Duodenal mucosa (tissue), 2 donors: ENCODE results near the gene SACS.

ENCODE experiments used
- H3K27ac ChIP-seq: one replicate; pipeline ENCODE4 v1.7.0; 2013; ENCODE audit warnings: low read depth, low read length
- H3K27me3 ChIP-seq, 2 donors: one replicate each; pipeline ENCODE4 v1.7.0; 2013; ENCODE audit warnings: low read length in 2 of 2, control low read depth in 1 of 2; ENCODE audit not compliant: insufficient read depth in 2 of 2, control insufficient read depth in 1 of 2
- H3K36me3 ChIP-seq, 2 donors: one replicate each; pipeline ENCODE4 v1.7.0; 2013; ENCODE audit warnings: low read length in 2 of 2, control low read depth in 1 of 2; ENCODE audit not compliant: insufficient read depth in 2 of 2, control insufficient read depth in 1 of 2
- H3K4me1 ChIP-seq, 2 donors: one replicate each; pipeline ENCODE4 v1.7.0; 2013; ENCODE audit warnings: low read length in 2 of 2, control low read depth in 1 of 2; ENCODE audit not compliant: insufficient read depth in 2 of 2, control insufficient read depth in 1 of 2
- H3K4me3 ChIP-seq, 2 donors: one replicate each; pipeline ENCODE4 v1.7.0; 2013; ENCODE audit warnings: low read length in 2 of 2, low read depth in 1 of 2
- H3K9ac ChIP-seq, 2 donors: one replicate each; pipeline ENCODE4 v1.7.0; 2013; ENCODE audit warnings: low read length in 2 of 2, low read depth in 1 of 2
- H3K9me3 ChIP-seq, 2 donors: one replicate each; pipeline ENCODE4 v1.7.0; 2013; ENCODE audit warnings: low read length in 2 of 2, control low read depth in 1 of 2; ENCODE audit not compliant: control insufficient read depth in 1 of 2

SACS gene

DNA sequence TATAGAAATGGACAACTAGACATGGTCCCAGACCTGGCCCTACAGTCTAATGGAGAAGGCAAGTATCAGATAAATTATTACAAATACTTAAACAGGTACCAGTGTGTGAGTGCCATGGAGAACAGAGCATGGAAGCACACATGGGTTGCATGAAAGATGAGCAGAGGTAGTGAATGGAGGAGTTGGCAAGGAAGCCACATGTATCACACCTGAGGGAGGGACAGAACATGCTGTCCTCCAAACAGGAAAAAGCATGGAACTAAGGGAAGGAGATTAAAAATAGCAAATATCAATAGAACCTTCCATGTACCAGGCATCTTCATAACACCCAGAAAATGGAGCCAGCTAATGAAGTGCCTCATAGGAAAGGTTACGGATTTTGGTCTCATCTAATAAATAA is 85.9 kb downstream of the SACS start:
- Histone ChIP-seq H3K36me3 (peaks cover 0 to 6% of the 10 kb centered on the region in 2 donors), H3K9me3 (no peaks in the 10 kb centered on the region), H3K4me3 (no peak overlapping the region), H3K27me3 (no peaks in the 10 kb centered on the region), H3K27ac (no peak overlapping the region), H3K4me1 (no peaks in the 10 kb centered on the region), H3K9ac (no peak overlapping the region)

DNA sequence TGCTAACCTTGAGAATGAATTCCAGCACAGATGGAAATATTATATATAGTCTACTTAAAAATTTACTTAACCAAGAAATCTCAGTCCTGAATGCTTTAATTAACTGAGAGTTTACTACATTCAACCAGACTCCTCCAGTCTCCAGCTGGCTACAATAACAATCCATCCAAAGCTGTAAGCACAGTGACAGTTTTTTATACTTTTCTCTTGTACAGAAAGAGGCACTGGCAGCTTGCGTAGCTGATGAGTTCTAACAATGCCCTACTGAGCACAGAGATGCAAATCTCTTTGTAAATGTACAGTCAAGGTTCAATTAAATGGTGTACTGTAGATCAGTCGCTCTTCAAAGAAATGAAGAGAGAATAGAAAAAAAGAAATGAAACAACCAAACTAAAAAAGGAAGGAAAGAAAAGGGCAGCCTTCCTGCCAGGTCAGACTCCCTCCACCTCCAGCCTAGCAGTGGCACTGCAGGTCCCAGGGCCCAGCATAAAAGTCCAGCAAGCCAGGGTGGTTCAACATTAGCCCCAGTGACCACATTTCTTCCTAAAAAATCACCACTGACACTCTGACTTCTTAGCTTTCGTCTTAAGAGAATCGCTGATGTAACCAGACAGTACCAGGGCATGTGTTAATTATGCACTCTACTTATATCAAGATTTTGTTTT is 88.4 kb downstream of the SACS start:
- no peak overlapping the region for H3K27ac ChIP-seq
- no peak overlapping the region for H3K9ac ChIP-seq
- H3K36me3 ChIP-seq = peaks cover 6% of the 10 kb centered on the region in 2 donors

DNA sequence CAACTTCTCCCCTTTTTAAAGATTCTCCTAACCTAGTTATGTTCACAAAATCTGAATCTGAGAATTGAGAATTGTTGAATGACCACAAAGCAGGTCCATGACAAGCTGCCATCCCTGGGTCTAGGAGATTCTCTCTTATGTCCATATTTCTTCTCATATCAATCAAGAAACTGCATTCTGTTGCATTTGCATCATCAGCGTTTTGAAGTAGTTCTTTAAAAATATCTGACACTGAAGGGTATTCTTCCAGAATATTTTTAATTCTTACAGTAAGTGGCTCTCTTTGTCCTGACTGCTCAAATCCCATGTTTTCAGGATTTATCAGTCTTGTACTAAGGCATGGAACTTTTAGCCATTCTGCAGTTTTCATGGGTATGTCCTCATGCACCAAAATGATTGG is 94.3 kb downstream of the SACS start:
- Histone ChIP-seq H3K27ac (no peak overlapping the region), H3K4me3 (no peak overlapping the region), H3K9ac (no peak overlapping the region), H3K4me1 (no peaks in the 10 kb centered on the region), H3K36me3 (peaks cover 0 to 6% of the 10 kb centered on the region in 2 donors), H3K27me3 (no peaks in the 10 kb centered on the region), H3K9me3 (peaks cover 3 to 19% of the 10 kb centered on the region in 2 donors)

More for the DNA sequence above, 88.4 kb downstream of the SACS start:
- Histone ChIP-seq H3K4me1 (no peaks in the 10 kb centered on the region), H3K4me3 (no peak overlapping the region), H3K9me3 (no peaks in the 10 kb centered on the region), H3K27me3 (no peaks in the 10 kb centered on the region)

DNA sequence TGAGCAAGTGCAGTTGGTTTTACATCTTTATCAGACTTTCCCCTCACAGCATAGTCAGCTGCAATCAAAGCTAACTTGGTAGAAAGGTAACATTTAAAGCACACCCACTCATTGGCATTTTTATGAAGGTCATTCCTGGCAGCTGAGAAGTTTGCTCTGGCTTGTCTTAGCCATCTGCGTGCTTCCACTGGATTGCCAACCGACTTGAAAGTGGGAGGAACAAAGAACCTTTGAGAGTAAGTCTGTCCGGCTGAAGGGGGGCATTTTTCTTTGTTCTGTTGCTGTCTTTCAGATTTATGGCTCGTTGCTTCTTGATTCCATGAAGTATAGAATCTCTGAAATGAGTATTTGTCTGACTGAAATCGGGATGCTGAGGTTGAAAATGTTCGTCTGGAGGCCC is 103.1 kb downstream of the SACS start:
- Histone ChIP-seq H3K27me3 (no peaks in the 10 kb centered on the region), H3K4me1 (no peaks in the 10 kb centered on the region), H3K9me3 (peaks cover 9 to 20% of the 10 kb centered on the region in 2 donors), H3K27ac (no peak overlapping the region), H3K4me3 (no peak overlapping the region), H3K9ac (no peak overlapping the region), H3K36me3 (no peaks in the 10 kb centered on the region)

DNA sequence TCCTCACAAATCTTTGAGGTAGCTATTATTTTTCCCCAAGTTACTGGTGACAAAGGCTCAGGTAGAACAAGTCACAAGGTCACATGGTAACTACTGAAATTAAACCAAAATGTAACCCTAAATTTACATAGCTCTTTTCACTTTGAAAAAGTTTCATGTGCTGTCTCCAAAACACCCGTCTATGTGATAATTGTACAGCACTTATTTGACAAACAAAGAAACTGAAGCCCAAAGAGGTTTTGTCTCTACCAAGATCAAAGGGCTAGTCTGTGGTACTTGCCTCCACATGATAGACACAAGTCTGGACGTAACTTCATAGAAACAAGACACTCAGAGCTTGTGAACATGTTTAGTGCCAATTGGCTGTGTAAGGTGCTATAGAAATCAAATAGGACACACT is 108.3 kb downstream of the SACS start:
- no peaks in the 10 kb centered on the region for H3K36me3 ChIP-seq
- H3K4me3 ChIP-seq = no peak overlapping the region
- H3K9ac ChIP-seq = no peak overlapping the region
- H3K27ac ChIP-seq = no peak overlapping the region
- no peaks in the 10 kb centered on the region for H3K27me3 ChIP-seq
- H3K4me1 ChIP-seq = peaks cover 0 to 4% of the 10 kb centered on the region in 2 donors
- H3K9me3 ChIP-seq = no peaks in the 10 kb centered on the region

DNA sequence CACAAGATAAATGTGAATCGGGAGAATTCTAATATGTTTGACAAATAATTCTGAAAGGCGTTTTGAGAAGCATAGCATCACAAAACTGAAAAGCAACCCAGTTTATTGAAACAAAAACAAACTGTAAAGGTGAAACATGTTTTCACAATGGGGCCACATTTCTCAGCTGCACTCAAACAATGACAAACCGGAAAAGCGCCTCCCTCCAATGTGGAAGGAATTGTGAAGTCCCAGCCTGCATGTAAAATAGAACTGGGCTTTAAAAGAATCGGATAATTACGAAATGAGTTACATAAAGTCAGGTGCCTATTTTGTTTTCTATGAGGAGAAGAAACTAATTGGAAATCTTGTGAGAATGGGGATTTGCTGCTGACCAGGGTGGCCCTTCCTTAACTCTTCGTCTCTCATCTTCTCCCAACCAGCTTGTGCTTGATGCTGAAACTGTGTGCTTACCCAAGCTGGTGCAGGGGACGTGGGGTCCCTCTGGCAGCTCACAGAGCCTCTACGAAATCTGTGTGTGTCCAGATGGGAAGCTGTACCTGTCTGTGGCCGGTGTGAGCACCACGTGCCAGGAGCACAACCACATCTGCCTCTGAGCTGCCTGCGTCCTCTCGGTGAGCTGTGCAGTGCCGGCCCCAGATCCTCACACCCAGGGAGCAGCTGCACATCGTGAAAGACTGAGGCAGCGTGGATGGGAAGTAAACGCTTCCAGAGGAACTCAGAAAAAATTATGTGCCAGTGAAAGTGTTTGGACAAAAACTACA is 109.4 kb downstream of the SACS start:
- Histone ChIP-seq H3K4me3 (no peak overlapping the region), H3K9ac (no peak overlapping the region), H3K4me1 (peaks cover 0 to 4% of the 10 kb centered on the region in 2 donors), H3K27ac (no peak overlapping the region), H3K27me3 (no peaks in the 10 kb centered on the region), H3K36me3 (no peaks in the 10 kb centered on the region), H3K9me3 (no peaks in the 10 kb centered on the region)

DNA sequence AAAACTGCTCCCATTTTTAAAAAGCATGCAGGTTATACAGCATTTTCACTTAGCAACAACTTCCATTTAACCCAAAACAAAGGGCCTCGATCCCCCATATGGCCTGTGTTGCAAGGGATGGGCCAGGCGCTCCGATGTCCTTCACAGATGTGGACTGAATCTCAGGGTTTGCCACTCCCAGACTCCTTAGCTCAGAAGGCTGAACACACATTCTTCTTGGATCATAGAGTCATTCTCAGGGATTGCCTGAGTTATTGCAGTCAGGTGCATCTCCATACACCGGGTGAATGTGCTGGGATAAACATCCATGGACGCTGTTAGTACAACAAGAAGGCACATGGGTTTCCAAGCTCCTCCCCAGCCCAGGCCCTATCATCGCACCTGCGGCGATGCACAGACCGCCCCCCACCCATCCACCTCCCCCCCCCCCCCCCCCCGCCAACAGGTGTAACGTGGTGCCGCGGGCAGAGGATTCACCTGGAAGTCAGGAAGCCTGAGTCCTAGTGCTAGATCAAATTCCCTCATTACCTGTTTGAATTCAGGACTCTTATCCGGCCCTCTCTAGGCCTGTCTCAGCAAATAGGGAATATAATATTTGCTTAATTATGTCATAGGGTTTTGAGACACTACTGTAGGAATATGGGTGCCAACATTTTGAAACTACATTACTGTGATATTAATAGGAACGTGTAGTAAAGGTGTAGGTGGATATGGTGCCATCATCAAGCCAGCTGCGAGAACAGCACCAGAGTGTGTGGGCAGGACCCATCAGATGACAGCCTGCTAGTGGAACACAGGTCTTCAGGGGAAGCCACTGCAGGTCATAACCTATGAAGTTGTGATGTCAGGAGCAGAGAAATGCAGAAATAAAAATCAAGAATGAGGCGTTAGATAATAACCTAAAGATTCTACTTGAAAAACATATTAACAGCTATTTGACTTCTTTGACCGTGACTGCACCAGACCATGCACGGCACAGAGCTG is 110.9 kb downstream of the SACS start:
- H3K27me3 ChIP-seq = no peaks in the 10 kb centered on the region
- no peak overlapping the region for H3K4me3 ChIP-seq
- H3K4me1 ChIP-seq = peaks cover 0 to 4% of the 10 kb centered on the region in 2 donors
- H3K9ac ChIP-seq = no peak overlapping the region
- no peaks in the 10 kb centered on the region for H3K9me3 ChIP-seq
- H3K27ac ChIP-seq = no peak overlapping the region
- H3K36me3 ChIP-seq = no peaks in the 10 kb centered on the region

DNA sequence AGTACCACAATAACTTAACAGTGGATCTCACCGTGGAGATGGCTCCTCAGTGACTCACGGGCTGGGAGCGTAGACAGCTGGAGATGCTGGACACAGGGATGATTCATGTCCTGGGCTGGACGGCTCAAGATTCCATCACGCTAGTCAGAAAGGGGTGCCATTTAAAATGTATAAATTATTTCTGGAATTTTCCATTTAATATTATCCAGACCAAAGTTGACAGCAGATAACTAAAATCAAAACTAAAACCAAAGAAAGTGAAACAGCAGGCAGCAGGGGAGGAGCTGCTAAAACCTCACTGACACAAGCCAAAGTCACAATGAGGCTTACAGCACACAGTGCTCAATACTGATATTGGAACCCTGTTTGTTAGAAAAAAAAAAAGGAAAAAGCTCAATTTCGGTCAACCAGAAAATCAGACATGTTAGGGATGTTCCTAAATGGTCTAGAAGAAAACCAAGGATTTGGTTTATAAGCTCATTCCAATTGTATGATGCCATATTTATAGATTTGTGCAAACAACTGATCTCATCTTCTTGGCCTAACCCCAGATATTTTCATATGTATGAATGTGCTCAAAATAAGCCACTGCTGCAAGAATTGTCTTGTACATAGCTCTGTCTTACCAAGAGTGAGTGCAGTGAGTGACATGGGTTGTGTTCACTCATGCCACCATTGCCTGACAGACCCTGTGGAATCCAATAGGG is 111.8 kb downstream of the SACS start:
- no peaks in the 10 kb centered on the region for H3K36me3 ChIP-seq
- no peak overlapping the region for H3K9ac ChIP-seq
- peak overlapping the region; percentile 44 to 46 for H3K4me3 ChIP-seq

DNA sequence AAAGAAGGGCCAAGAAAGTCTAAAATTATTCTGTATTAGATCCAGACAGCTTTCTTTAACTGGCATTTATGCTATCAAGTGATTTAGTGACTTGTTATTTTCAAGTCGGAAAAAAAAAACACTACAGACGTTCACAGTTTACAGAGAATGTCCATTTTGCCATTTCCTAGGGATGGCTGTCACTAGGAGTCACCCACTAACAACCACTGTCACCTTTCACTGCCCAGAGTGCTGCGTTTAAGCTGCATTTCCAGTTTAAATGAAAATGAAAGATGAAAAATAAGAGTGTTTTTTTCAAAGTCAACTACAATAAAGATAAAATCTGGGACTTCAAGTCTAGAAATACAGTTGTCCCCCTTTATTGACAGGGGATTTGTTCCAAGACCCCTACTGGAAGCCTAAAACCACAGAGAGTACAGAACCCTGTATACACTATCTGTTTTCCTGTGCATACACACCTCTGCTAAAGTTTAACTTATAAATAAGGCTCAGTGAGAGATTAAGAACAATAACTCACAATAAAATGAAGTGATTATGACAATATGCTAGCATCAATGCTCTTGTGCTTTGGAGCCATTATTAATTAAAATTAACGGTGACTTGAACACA is 112.5 kb downstream of the SACS start:
- H3K36me3 ChIP-seq = no peaks in the 10 kb centered on the region
- no peak overlapping the region for H3K27ac ChIP-seq
- H3K9me3 ChIP-seq = no peaks in the 10 kb centered on the region
- no peak overlapping the region for H3K9ac ChIP-seq
- peaks cover 0 to 4% of the 10 kb centered on the region in 2 donors for H3K4me1 ChIP-seq
- no peaks in the 10 kb centered on the region for H3K27me3 ChIP-seq
- peak overlapping the region; percentile 44 to 46 for H3K4me3 ChIP-seq

More for the DNA sequence above, 111.8 kb downstream of the SACS start:
- Histone ChIP-seq H3K27me3 (no peaks in the 10 kb centered on the region), H3K9me3 (no peaks in the 10 kb centered on the region), H3K27ac (no peak overlapping the region), H3K4me1 (peaks cover 0 to 4% of the 10 kb centered on the region in 2 donors)
